Stimulated activated CD8-positive, alpha-beta memory T cell treated with anti-CD3 and anti-CD28 coated beads, Interleukin-15, amount 100 ng/mL, for 4 hours (primary cell): ENCODE results near the gene MOB1A.
"Not testable (repeated sequence)": the region's sequence is repeated elsewhere in the genome, so short reads cannot be mapped to it uniquely, and the experiment has no call there.

Experiments used
- DNase-seq, 2 donors: peaks; one replicate each; pipeline ENCODE4 v3.0.0-alpha.2; 2020; ENCODE audit warnings: low read depth in 2 of 2

The MOB1A gene

DNA sequence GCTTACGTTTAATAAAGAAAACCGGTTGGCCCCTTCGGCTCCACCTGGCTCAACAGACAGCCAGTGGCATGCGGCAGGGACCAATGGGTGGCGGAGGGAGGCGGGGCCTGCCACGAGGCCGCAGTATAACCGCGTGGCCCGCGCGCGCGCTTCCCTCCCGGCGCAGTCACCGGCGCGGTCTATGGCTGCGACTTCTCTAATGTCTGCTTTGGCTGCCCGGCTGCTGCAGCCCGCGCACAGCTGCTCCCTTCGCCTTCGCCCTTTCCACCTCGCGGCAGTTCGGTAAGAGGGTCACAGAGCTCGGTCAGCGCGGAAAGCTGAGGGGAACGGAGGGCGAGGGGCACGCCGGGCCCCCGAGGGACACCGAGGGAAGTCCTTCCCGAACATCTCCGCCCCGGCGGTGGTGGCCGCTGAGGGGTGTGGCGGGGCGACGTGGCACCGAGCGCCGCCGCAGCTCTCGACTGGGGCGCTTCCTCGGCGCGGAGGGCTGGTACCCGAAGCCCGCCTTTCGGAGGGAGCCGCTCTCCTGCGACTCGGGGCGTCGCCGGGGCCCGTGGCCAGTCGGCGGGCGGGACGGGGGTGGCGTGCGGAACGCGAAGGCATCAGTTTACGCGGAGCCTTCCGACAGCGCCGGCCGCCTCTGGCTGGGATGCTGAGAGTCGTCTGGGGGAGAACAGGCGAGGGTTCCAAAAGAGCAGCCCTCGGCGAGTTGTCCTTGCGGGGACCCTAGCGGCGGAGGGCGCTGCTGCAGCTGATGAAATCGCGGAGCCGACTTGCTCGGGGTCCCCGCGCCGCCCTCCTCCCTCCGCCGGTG, 20.0 kb upstream of the MOB1A start, which contains the start of gene MTHFD2:
MTHFD2 (plus strand) TSS at position 155 of the 814 bp plus-strand sequence; CDS start at position 182, 27 bp downstream.
- DNase-seq, result peak; percentile 85 to 87

DNA sequence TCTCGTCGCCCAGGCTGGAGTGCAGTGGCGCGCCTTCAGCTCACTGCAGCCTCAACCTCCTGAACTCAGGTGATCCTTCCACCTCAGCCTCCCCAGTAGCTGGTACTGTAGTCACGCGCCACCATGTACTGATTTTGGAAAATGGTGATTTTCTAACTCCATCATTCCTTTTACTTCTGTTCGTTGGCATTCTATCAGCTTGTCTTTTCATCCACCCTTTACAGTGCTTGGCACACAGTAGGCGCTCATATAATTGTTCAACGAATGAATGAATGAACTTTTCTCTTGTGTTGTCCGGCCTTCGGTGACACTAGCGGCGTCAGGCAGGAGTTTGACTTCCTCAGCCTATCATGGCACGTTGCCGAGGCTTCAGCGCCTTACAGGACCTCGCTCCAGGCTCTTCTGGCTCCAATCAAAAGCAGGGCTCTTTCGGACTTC, 19.4 kb upstream of the MOB1A start:
- DNase-seq, result no peak

DNA sequence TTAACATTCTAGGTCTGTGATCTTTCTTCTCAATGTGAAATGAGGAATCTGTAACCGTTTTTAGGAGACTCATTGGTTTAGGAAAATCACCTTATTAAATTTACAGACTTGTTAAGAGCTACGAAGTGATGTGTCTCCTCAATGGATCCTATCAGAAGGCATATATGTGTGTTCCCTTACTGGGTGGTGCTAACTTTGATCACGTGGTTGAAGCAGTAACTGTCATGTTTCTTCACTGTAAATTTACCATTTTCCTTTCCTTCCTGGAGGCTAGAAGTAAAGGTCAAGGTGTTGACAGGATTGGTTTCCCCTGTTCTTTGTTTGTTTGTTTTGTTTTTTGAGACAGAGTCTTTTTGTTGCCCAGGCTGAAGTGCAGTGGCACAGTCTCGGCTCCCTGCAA, 18.4 kb upstream of the MOB1A start:
- DNase-seq, result no peak

DNA sequence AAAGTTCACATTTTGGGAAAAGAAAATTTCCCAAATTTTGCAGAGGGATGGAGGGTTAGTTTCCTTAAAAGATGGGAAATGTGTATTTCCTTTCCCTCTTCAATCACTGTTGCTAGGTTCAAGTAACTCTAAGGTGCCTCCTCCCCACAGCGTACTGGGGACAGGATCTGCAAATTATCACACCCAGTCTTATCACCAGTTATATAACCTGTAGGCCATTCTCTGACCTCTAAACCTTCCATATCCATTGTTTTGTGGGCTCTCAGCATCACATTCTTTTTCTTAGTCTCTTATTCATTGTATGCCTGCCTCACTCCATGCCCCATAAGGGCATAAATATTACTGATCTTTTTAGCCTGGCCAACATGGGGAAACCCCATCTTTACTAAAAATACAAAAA, 16.1 kb upstream of the MOB1A start:
- no peak for DNase-seq

DNA sequence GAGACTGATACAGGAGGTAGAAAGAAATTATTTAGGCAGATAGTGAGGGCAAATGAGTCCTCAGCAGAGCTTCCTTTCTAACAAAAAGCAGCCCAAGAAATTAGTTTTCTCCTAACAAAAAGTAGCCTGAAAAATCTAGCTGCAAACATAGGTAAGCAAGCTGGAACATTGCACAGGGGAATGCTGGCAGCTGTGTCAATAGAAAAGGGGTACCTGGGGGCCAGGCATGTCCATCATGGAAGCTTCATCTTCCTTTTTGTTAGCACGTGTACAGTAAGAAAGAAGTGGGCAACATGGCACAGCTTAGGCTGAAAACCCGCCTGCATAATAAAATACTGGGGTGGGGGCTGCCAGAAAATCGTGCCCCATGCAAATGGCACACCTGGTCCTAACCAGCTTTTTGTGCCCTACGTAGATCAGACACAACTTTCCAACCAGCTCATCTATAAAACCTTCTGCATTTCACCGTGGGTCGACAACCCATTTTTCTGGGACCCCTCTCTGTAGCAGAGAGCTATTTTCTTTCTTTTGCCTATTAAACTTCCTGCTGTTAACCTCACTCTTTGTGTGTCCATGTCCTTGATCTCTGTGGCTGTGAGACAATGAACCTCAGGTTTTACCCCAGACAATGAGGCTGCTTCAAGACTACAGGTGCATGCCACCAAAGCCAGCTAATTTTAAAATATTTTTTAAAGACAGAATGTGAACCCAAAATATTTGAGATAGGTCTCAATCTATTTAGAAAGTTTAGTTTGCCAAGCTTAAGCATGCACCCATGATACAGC, 13.1 kb upstream of the MOB1A start:
- DNase-seq, result no peak

DNA sequence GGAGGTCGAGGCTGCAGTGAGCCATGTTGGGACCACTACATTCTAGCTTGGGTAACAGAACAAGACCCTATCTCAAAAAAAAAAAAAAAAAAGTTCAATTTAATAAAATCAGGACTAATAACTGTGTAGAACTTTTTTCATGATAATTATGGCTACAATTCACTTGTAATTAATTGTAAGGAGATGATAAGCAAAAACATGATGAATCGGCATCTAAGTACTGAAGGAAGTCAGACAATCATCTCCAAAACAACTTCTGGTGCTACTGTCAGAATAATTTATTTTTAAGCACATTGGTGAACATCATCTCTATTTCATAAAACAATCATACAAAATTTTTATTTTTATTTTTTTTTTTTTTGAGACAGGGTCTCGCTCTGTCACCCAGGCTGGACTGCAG, 10.0 kb upstream of the MOB1A start:
- no peak for DNase-seq

DNA sequence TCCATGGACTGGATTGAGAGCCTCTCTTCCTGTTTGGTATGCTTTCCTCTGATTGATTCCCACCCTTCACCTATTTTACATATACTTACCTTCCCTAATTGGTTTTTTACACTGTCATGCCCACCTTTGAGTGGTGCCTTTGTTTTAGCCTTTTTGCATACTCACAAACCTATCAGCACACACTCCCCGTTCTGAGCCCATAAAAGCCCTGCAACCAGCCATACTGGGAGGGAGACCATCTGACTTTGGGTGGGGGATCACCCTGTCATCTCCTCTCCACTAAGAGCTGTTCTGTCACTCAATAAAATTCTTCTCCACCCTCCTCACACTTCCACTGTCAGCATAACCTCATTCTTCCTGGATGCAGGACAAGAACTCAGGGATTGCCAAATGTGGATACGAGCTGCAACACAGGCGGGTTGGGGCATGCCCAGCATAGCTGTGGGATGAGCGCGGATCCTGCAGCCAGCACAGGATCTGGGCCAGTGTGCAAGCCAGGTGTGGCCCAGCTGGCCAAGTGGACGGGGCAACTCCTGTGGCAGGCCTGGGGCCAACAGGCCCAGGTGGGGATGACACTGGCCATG, 9.4 kb upstream of the MOB1A start:
- no peak for DNase-seq

DNA sequence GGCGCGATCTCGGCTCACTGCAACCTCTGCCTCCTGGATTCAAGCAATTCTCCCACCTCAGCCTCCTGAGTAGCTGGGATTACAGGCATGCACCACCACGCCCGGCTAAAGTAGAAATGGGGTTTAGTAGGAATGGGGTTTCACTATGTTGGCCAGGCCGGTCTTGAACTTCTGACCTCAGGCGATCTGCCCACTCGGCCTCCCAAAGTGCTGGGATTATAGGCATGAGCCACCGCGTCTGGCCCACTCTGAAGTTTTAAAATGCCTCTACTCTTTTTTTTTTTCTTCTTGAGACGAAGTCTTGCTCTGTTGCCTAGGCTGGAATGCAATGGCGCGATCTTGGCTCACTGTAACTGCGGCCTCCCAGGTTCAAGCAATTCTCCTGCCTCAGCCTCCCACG, 8.0 kb upstream of the MOB1A start:
- not testable (repeated sequence) for DNase-seq

DNA sequence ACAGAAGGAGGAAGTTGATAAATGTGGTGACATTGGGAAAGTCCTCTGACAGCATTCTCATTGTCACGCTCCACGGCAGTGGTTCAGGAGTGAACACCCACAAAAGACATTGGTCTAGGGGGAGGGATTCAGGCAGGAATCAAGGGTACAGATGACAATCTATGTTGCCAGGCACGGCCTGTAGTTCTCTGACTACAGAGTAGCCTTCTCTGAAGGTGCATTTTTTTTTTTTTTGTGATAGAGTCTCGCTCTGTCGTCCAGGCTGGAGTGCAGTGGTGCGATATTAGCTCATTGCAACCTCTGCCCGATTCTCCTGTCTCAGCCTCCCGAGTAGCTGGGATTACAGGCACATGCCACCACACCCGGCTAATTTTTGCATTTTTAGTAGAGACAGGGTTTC, 7.4 kb upstream of the MOB1A start:
- no peak for DNase-seq

DNA sequence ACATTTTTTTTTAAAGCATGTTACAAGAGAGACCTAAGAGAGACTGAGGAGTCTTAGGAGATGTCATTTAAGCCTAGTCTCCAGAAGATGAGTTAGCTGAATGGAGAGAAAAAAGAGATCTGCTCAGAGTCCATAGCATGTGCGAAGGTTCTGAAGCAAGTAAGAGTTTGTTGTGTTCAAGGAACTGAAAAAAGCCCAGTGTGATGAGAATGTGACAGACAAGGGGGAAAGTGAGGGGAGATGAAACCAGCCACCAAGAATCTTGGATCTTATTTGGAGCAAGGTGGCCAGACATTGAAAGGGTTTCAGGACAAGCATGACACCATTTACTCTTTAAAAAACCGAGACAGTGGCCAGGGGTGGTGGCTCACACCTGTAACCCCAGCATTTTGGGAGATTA, 5.2 kb upstream of the MOB1A start:
- no peak for DNase-seq

DNA sequence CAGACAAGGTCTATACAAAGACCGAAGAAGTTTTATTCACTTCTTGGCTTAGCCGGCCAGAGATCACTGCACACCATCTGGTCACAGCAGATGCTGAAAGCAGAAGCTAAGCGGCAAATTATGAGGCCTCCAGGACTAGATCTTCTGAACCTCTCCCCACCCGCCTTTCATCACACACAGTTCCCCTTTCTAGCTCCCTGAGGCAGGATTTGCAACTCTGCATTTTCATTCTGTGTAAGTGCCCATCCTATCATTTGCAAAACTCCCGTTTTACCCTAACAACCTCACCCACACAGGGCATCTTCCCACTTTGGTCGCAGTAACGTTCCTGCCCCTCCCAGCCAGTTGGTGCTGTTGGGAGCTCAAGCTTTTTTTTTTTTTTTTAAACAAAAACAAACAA, 3.1 kb upstream of the MOB1A start:
- DNase-seq, result no peak

DNA sequence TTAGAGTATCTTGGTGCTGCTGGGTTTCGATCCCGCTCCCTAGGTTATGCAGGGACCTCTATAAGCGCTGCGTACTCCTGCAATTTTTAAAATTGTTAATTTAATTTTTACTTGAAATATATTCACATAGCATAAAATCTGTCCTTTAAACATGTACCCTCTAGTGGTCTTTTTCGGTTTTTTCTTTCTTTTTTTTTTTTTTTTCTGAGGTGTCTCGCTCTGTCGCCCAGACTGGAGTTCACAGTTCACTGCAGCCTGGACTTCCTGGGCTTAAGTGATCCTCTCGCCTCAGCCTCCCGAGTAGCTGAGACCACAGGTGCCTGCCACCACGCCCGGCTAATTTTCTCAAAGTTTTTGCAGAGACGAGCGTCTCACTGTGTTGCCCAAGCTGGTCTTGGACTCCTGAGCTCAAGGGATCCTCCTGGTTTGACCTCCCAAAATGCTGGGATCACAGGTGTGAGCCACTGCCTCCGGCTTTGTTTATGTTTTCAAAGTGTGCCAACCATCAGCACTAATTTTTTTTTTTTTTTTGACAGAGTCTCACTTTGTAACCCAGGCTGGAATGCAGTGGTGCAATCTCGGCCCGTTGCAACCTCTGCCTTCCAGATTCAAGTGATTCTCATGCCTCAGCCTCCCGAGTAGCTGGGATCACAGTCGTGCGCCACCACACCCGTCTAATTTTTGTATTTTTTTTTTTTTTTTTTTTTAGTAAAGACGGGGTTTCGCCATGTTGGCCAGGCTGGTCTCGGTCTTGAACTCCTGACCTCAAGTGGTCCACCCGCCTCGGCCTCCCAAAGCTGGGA, 585 bp upstream of the MOB1A start:
- no peak for DNase-seq

DNA sequence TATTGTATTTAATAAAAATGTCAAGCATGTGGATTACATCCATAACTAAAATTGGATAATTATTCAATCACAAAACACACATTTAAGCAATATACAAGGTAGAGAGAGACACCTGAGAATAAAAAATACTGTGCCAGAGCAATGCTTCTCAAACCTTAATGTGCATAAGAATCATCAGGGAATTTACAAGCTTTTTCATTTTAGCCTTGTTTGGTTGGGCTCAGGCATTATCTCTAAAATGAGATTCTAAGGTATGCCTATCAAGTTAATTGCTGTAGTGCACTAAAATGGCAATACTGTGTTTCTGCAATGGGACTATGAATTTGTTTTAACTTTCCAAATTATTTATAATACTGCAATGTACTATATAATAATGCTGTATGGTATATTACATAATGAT, 983 bp downstream of the MOB1A start:
- no peak for DNase-seq

DNA sequence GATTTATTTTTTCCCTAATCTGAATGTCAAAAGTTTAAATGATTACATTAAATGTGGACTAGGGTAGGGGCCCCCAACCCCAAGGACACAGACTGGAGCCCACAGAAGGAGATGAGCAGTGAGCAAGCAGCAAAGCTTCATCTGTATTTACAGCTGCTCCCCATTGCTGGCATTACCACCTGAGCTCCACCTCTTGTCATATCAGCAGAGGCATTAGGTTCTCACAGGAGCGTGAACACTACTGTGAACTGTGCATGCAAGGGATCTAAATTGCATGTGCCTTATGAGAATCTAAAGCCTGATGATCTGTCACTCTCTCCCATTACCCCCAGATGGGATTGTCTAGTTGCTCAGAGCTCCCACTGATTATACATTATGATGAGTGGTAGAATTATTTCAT, 3.8 kb downstream of the MOB1A start:
- no peak for DNase-seq

DNA sequence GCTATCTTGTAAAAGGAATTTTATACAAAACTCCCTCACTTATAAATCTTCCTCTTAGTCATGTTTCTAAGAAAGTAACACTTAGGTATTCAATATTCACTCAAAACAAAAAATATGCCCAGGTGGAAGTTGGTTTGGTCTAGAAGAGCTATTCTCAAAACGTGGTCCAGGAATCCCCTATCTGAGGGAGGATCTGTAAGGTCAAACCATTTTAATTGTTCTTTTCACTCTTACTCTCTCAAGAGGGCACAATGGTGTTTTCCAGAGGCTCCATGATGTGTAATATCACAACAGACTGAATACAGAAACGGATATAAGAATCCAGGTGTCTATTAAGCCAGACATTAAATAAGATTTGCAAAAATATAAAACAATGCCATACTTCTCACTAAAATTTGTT, 9.9 kb downstream of the MOB1A start:
- no peak for DNase-seq

DNA sequence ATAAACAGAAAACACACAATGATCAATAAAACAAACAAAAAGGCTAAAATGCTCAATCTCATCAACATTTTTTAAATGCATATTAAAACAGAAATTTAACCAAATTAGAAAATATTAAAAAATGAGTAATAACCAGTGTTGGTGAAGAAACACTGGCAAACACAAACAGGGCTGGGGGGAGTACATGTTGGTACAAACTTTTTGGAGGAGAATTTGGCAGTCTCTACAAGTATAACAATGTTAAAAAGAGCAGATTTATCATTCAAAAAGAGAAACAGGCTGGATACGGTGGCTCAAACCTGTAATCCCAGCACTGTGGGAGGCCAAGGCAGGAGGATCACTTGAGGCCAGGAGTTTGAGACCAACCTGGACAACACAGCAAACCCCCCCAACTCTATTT, 13.9 kb downstream of the MOB1A start:
- DNase-seq, result no peak

DNA sequence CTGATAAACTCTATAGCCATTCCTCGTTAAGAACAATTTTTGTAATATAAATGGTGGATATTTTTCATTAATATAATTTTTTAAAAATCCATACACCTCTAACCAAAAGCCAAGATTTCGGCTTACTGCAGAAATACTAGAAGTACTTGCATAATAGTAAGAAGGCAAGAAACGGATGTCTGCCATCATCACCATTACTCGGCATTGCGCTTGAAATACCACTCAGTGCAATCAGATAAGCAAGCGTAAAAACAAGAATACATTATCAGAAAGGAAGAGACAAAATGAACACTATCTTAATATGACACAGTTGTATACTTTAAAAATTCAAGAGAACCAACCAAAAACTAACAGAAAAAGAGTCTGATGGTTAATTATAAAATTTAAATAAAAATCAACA, 15.7 kb downstream of the MOB1A start:
- DNase-seq, result no peak

DNA sequence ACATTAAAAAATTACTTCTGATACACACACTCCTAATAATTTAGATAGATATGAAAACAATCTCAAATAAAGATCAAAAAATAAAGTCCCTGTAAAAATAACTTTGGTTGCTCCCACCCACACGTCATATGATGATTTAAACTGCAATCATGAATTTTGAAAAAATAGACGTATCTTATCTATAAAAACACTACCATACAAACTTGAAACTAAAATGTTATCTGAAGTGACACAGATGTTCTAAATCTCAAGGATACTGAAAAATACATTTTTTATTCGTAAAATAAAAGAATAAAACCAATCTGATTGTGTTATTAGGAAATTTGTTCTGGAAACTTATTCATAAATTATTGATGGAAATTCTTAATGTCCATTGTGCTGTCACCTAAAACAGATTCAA, 22.8 kb downstream of the MOB1A start:
- no peak for DNase-seq

DNA sequence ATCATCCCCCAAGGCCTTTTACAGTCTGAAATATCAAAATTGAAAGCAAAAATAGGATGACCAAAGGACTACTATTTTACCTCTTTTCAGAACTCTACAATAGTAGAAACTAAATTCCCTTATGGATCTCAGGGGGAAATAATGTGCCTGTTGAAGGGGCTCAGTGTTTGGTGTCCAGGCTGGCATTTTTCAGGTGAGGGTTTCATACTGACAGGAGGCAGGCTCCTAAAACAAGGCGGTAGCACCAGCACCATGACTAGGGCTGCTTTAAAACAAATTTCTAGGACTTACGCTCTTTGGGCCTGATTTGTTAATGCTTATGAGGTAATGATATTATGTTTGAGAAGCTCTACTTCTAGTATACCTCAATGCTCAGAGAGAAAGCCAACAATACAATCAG, 25.7 kb downstream of the MOB1A start:
- no peak for DNase-seq

DNA sequence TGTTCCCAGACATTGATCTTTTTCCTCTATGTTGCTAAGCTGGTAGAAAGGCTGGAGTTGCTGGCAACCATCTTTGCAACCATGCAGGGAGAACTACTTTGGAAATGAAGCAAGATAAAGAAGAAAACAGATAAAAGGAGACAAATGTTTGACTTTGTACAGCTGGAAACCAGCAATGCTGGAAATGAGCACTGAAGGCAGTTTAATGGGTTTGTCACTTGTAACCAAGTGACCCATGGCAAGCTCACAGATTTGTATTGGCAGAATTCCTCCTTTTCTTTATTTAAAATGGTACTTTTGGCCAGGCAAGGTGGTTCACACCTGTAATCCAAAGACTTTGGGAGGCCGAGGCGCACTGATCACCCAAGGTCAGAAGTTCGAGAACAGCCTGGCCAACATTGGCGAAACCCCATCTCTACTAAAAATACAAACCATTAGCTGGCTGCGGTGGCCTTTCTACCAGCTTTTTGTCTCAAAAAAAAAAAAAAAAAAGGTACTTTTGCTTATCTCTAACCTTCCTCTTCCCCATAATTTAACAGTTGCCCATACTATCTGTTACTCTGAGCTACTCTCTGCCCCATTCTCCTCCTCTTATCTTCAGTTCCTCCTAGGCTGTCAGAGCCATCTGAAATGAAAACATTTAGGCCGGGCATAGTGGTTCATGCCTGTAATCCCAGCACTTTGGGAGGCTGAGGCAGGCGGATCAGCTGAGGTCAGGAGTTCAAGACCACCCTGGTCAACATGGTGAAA, 28.9 kb downstream of the MOB1A start:
- no peak for DNase-seq

DNA sequence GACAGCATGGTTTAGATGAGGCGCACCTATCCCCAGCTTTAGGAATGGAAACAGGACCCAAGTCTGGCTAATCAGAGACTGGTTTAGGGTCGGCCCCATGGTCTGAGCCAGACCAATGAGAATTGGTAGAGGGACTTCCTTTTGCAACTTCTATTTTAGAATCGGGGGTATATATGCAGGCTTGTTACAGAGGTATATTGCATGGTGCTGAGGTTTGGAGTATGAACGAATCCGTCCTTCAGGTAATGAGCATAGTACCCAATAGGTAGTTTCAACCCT, 29.5 kb downstream of the MOB1A start:
- DNase-seq, result no peak
